ENCODE results near the gene FOSB. TPM values are rescaled to one million over a fixed set of nuclear protein-coding genes. Genes with fewer than 3 reads are reported as not detected.
A peak's percentile ranks its signal among the peaks of the same experiment; 100 is the strongest.

FOSB gene
- total RNA-seq, 6 donors from 2014 or later = 8.8 to 152 (median 94.9) TPM; not detected in 1

DNA sequence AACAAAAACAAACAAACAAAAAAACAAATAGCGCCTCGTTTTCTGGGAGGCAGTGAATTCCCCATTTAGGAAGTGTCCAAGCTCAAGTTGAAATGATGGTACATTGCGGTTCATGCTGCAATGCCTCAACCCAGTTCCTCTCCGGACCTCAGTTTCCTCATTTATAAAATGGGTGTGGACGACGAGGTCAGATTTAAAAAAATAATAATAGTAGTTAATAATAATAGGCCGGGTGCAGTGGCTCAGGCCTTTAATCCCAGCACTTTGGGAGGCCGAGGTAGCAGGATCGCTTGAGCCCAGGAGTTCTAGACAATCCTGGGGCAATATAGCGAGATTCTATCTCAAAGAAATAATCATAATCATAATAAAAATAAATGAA lies 28.6 kb upstream of the FOSB start:
- Histone ChIP-seq H3K9me3 (no peaks in the 10 kb centered on the region), H3K4me3 (peak overlapping the region in 3 of 4 donors; percentile 59 to 83 (median 73)), H3K27me3 (no peaks in the 10 kb centered on the region), H3K27ac (peak overlapping the region; percentile 85 to 98 (median 92)), H3K4me1 (peaks cover 18 to 36% (median 21%) of the 10 kb centered on the region in 4 donors), H3K36me3 (no peaks in the 10 kb centered on the region)
- ATAC-seq (ENCODE audit: low FRiP score in 2 of 2) (no peak), DNase-seq (no peak)
- TF ChIP-seq POLR2AphosphoS5 (IDR thresholded peaks at IDR 0.05) (no peak), EP300 (IDR thresholded peaks at IDR 0.05) (no peak), POLR2A (IDR thresholded peaks at IDR 0.05) (no peak)
- TF ChIP-seq, protein P1, sequence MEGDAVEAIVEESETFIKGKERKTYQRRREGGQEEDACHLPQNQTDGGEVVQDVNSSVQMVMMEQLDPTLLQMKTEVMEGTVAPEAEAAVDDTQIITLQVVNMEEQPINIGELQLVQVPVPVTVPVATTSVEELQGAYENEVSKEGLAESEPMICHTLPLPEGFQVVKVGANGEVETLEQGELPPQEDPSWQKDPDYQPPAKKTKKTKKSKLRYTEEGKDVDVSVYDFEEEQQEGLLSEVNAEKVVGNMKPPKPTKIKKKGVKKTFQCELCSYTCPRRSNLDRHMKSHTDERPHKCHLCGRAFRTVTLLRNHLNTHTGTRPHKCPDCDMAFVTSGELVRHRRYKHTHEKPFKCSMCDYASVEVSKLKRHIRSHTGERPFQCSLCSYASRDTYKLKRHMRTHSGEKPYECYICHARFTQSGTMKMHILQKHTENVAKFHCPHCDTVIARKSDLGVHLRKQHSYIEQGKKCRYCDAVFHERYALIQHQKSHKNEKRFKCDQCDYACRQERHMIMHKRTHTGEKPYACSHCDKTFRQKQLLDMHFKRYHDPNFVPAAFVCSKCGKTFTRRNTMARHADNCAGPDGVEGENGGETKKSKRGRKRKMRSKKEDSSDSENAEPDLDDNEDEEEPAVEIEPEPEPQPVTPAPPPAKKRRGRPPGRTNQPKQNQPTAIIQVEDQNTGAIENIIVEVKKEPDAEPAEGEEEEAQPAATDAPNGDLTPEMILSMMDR (IDR thresholded peaks at IDR 0.05) = no peak
- WGBS, 2 donors = 33 to 46% methylated on average over 10 of the region's 10 CpGs

DNA sequence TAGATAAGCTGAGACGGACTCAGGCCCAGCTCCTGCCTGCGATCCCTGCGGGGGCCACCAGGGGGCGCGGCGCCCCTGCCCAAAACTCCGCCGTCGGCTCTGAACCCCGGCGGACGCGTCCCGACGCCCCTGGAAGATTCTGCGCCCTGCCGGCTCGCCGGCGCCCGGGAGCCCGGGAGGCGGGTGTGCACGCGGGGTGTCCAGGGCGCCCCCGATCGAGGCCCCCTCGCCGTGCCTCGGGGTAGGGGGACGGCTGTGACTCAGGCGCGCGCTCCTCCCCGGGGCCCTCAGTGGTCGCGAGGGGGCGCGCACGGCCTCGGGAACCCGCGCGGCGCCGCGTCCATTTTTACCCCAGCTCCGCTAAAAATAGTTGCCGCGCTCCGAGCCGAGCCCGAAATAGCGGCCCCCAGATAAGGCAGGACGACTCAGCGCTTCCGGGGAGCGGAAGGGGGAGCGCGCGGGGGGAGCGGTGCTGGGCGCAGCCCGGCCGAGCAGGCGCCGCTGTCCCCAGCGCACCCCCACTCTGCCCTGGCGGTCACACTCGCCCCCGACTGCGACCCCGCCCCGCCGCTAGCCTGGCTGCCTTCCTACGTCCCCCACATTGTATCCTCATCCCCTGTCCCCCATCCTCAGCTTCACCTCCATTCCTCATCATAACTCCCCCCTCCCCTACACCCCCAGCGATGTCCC lies 28.1 kb upstream of the FOSB start:
- Histone ChIP-seq H3K27ac (peak overlapping the region; percentile 85 to 98 (median 92)), H3K4me1 (peaks cover 22 to 42% (median 25%) of the 10 kb centered on the region in 4 donors), H3K9me3 (no peaks in the 10 kb centered on the region), H3K36me3 (no peaks in the 10 kb centered on the region), H3K4me3 (peak overlapping the region; percentile 59 to 83 (median 66)), H3K27me3 (no peaks in the 10 kb centered on the region)
- WGBS, 2 donors = 0 to 1% methylated on average over 11 to 26 of the region's 78 CpGs
- DNase-seq (peak; percentile 83 to 98), ATAC-seq (ENCODE audit: low FRiP score in 2 of 2) (peak; percentile 61 to 81)
- TF ChIP-seq POLR2A (IDR thresholded peaks at IDR 0.05) = peak in 2 of 4 donors; percentile 32 to 54
- TF ChIP-seq, protein P1 (IDR thresholded peaks at IDR 0.05) = peak; percentile 98 to 100 (median 99)
- TF ChIP-seq POLR2AphosphoS5 (IDR thresholded peaks at IDR 0.05) = peak; percentile 28 to 57
- no peak for TF ChIP-seq EP300 (IDR thresholded peaks at IDR 0.05)

DNA sequence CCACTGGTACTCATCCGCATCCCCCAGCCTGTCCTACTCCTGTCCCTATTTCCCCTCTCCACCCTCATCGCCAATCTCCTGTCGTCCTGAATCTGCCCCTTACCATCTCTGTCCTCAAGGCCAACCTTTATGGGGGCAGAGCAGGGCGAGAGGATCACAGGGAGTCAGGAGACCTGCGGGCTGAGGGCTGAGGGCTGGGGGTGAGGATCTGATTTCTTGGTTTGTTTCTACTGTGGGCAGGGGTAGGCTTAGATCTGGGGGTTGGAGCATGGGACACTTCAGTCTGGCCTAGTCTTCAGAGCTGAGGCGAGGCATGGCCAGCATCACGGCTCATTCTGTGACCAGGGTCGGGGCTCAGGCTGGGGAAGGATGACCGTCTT lies 27.5 kb upstream of the FOSB start:
- peak overlapping the region in 3 of 4 donors; percentile 59 to 83 (median 73) for H3K4me3 ChIP-seq
- no peaks in the 10 kb centered on the region for H3K36me3 ChIP-seq
- TF ChIP-seq POLR2A (IDR thresholded peaks at IDR 0.05) (no peak), POLR2AphosphoS5 (IDR thresholded peaks at IDR 0.05) (no peak), EP300 (IDR thresholded peaks at IDR 0.05) (no peak)
- TF ChIP-seq, protein P1 (IDR thresholded peaks at IDR 0.05) = no peak
- ATAC-seq (ENCODE audit: low FRiP score in 2 of 2) = no peak
- WGBS, 2 donors = 59 to 67% methylated on average over 8 to 9 of the region's 9 CpGs
- H3K4me1 ChIP-seq = peaks cover 25 to 47% (median 30%) of the 10 kb centered on the region in 4 donors
- DNase-seq = no peak
- peak overlapping the region; percentile 85 to 98 (median 92) for H3K27ac ChIP-seq
- no peaks in the 10 kb centered on the region for H3K9me3 ChIP-seq
- H3K27me3 ChIP-seq = no peaks in the 10 kb centered on the region

DNA sequence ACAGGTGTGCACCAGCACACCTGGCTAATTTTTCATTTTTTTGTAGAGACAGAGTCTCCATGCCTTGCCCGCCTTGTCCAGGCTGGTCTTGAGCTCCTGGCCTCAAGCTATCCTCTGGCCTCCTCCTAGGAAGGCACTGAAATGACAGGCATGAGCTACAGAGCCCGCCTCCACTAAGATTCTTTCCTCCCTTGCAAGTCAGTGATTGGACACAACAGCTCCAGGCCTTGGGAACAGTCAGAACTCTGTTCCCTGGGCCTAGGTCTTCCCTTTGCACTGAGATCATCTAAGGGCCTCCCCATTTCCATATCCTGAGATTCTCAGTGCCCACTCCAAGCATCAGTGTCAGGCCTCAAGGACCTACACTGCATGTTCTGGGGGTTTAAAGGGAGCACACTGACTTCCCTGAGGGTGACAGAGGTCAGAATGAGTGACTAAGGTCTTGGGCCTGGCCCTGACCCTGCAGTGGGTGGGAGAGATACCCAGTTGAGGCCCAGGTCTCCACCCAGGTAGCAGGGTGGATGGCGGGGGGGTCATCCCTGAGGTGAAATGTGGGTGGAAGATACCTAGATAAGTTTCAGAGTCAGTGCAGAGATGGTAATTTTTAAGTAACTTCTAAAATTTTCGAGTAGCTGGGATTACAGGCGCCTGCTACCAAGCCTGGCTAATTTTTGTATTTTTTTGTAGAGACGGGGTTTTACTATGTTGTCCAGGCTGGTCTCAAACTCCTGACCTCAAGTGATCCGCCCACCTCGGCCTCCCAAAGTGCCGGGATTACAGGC lies 26.7 kb upstream of the FOSB start:
- Histone ChIP-seq H3K9me3 (no peaks in the 10 kb centered on the region), H3K27ac (peak overlapping the region; percentile 12 to 98 (median 92)), H3K36me3 (no peaks in the 10 kb centered on the region), H3K4me1 (peaks cover 25 to 48% (median 33%) of the 10 kb centered on the region in 4 donors), H3K27me3 (no peaks in the 10 kb centered on the region), H3K4me3 (no peak overlapping the region)
- WGBS, 2 donors = 92 to 94% methylated on average over 9 of the region's 9 CpGs
- DNase-seq (no peak), ATAC-seq (ENCODE audit: low FRiP score in 2 of 2) (no peak)
- TF ChIP-seq POLR2A (IDR thresholded peaks at IDR 0.05) (no peak), POLR2AphosphoS5 (IDR thresholded peaks at IDR 0.05) (no peak), EP300 (IDR thresholded peaks at IDR 0.05) (no peak)
- TF ChIP-seq, protein P1 (IDR thresholded peaks at IDR 0.05) = no peak
